HG02623 (cell line): ENCODE measurements around the gene LYRM4.

ENCODE experiments used
- ATAC-seq: cut with Tn5 transposase; IDR thresholded peaks from one replicate; pipeline ENCODE4 v1.9.1; 2021; ENCODE audit warnings: moderate library complexity; ENCODE audit not compliant: unreplicated experiment

Gene LYRM4

DNA sequence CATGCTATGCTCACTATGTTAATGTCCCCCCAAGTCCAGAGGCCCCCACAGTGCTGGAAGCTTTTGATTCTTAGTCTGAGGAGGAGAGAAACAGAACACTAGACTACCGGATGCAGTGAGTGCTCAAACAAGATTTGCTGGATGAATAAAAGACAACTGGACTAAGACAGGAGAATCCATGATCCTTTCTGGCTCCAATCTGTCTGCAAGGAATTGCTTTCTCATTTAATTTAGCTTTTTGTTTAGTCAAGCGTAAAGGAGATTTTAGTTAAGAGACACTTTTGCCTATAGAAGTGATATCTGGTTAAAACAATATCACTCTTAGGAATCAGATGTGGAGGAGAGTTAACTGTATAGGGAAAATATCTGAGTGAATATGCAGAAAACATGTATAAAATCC lies 13.5 kb downstream of the LYRM4 start:
- no peak for ATAC-seq

DNA sequence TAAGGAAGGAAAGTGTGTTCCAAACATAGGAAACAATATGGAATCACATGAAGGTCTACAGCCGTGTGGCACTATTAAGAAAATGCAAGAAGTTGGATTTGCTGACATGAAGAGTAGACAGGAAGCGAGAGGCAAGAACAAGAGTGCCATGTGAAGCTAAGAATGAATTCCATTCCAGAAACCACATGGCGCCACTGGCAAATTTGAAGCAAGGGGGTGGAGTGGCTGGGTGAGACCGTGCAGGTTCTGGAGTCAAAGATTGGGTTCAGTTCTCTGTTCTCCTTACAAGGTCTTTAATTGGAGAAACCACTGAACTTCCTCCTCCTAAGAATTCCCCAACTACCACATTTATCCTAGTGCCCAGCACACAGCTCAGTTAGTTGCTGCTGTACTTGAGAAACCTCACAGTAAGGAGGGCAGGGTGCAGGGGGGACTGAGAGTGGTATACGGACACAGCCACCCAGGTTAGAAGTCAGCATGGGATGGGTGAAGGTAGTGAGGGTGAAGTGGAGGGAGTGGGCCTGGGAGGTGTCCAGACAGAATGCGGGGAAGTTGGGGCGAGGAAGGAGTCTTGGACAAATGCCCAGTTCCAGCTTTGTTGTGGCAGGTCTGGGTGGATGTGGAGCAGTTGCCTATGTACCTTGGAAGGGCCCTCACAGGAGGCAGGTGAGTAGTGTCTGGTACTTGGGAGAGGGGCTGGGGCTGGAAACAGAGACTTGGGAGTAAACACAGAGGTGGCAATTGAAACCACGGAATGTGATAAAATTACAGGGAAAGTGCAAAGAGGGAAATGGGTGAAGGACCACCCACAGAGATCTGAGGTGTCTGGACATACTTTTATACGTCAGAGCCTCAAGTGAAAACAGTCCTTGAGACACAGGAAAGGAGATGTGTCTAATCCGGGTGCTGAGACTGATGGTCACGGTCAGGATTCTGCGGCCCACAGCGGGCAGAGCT lies 14.3 kb downstream of the LYRM4 start:
- no peak for ATAC-seq

DNA sequence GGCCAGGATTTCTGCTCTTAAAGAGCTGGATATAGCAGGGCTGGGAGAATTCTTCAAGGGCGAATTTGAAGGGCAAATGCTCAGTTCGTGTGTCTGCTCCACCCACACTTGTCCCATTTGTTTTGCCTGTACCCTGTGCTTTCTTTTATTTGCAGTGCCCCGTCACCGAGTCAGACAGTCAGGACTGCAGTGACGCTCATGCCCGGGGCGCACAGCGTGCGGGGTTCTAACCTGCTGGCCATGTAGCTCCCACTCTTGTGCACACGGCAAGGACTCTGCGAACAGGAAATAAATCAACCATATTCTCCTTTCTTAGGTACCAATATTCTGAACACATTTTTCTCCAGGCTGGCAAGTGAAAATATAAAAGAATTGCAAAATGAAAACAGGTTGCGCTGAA lies 17.7 kb downstream of the LYRM4 start:
- no peak for ATAC-seq

DNA sequence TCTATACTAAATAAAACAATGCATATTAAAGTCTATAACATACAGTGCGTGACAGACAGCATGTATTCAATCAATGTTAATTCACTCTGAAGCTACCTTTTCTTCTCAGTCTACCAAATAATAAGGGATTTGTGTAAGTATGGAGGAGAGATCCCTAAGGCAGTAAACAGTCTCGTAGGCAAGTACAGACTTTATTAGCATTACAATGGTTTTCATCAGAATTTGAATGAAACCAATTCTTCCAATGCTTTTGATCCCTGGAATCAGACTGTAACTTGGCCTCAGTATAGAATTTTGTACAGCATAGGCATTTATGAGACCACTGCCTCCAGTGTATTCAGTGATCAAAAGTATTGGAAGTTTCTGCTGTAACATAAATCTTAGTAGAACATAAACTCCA lies 19.5 kb downstream of the LYRM4 start:
- ATAC-seq: no peak

DNA sequence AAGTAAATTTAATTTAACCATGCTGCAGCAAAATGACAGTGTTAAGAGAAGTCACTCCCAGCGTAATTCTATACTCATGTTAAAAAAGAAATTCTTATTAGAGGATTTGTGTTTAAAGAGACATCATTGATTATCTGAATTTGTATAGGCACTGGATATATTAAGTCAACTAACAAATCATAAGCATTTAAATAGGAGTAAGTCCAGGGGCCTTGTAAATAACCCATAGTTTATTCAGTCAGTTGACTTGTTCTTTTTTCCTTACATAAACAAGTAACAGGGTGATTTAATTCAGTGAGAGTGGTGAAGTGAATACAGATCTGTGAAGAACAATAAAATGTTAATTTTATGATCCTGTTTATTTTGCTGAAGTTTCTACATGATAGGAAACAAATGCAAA lies 22.4 kb downstream of the LYRM4 start:
- ATAC-seq: no peak

DNA sequence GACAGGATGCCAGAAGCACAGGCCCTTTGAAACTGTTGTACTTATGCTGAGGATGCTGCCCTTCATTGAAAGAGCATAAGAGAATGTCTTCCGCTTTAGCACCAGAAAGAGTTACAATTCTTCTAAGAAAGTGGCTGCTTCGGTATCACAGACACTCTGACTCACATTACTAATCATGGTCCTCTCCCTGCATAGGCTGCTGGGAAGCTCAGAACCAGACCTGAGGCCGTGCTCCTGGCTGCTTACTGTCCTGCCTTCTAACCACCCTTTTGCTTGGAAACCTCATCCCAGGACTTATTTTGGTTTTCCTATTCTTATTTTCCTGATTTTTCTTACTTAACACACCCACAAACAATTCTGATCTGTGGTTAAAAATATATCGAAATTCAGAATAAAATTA lies 22.9 kb downstream of the LYRM4 start:
- ATAC-seq: no peak

DNA sequence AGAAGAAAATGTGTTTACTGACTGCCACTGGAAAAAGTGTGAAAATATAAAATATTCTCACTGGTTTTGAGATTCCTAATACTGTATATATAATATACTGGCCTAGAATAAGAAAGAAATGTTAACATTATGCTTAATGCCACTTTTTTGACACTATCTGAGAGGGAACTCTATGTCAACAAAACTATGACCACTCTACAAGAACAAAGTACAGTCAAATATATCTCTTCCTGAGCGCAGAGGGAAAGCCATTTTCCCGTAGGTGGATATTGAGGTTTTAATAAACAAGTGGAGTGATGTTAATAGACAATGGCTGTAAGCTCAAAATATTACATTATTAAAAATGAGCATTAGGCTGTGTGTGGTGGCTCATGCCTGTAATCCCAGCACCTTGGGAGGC lies 24.9 kb downstream of the LYRM4 start:
- ATAC-seq: no peak

DNA sequence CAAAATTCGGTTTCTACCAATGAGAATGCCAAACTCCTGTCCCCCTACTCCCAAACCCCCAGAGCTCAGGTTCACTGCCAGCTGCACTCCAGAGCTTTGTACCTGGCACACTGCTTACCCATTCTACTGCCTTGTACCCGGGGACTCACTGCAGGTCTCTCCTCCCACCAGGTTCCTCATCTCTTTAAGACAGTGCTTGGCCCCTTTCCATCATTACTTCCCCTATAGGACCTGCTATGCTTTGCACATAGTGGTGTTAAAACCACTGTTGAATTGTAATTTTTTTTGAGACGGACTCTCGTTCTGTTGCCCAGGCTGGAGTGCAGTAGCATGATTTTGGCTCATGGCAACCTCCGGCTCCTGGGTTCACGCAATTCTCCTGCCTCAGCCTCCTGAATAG lies 25.9 kb downstream of the LYRM4 start:
- ATAC-seq: no peak

DNA sequence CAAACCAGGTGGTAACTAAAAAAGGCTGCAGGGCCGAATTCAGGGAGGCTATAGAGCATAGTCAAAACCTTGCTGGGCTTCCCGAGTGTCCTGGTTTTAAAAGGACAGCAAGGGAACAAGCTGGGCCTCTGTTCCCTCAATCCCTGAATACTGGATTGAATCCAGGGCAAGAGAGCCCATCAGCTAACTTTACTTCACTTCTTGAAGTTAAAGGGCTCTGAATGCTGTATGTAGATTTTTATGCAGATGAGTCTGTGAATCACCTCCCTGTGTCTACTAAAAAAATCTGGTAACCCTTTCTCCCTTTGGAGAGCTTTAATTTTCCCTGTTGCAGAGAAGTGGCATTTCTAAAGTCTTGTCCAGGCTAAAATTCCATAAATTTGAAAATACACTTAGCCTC lies 29.5 kb downstream of the LYRM4 start:
- ATAC-seq: no peak

DNA sequence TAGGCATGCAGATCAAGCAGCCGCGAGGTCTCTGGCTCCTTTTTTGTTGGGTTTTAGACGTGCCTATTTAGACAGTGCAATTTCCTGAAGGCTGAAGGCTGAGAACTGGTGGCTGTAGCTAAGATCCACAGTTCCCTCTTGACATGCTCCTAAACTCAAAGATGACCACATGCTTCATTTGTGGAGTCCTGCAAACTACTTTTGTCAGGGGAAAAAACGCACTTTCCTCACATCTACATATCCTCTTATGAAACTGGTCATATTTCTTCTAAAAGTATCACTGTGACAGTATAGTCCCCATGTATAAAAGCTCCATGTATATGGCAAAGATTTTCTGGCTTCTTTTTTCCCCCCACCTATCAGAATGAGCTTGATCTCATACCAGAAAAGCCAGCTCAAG lies 30.7 kb downstream of the LYRM4 start:
- ATAC-seq: no peak

DNA sequence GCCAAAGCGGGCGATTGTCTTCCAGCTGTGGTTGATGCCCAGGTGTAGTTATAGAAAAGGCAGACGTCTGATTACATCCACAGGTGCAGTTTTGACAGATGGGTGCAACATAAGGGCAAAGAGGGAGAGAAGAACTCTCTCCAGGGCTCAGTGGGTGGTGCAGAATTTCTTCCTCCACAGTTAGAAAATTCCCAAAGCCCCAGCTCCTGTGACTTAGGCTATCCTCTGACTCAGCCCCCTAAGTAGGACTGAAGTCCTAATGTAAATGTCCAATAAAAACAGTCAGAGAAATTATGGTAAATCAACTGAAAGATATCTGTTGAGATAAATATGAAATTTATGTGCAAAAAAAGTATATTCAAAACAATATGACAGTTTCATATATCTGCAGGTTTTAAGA lies 31.4 kb downstream of the LYRM4 start:
- ATAC-seq: no peak

DNA sequence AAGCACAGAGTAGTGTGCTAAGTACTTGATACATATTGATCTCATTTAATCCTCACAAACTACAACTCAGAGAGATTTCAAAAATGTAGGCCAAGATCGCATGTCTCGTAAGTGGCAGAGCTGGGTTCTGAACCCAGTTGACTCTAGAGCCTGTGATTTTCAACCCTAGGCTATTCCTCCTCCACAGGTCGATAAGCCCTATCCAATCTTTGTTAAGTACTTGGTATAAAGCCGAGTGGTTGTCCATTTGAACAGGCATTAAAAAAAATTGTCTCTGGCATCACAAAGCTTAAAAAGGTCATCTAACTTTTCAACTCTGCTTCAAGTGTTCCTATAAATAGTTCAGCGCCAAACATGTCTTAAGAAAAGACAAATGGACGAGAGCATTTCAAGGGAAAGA lies 37.4 kb downstream of the LYRM4 start:
- ATAC-seq: no peak

DNA sequence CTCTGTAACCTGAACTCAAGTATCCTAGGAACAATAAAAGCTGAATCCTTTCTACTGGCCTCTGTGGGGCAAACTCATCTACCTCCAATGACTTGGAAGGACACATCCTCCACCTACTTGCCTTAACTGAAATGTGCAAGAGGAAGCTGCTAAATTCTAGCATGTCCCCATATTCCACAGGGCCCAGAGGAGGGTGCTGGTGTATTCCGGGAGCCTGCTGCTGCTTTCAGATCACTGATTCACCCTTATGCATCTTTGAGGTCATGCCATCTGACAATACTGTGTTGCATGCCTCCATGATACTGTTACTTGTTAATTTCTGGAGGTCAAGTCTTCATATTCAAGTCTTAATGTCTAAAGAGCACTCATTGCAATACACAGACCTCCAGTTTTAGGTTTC lies 40.3 kb downstream of the LYRM4 start:
- ATAC-seq: no peak

DNA sequence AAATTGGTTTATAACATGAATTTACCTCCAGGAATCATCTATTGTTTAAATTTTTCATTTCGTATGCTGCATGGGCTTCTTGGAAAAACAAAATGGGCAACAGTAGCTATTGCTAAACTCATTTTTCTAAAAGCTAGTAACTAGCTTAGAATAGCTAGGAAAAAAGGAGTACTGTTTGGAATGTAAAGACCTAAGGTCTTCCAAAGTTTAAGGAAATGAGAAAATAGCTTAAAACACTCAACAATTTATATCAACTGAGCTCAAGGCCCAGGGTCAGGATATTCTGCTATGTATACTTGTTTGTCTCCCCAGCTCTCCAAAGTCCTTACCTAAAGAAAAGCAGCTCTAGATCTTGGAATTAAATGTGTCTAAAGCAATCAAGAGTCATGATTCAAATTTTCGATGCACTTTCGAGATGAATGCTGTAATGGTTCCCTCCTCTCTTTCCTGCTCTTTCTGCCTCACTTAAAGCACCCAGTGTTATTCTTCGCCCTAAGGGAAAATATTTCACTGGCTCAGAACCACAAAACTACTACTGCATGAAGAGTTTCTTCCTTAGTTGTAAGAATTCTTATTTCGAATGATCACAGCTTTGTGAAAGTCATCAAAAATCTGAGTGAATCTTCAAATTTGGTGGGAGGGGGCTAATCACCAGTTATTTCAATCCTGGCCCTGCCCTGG lies 41.6 kb downstream of the LYRM4 start:
- no peak for ATAC-seq

DNA sequence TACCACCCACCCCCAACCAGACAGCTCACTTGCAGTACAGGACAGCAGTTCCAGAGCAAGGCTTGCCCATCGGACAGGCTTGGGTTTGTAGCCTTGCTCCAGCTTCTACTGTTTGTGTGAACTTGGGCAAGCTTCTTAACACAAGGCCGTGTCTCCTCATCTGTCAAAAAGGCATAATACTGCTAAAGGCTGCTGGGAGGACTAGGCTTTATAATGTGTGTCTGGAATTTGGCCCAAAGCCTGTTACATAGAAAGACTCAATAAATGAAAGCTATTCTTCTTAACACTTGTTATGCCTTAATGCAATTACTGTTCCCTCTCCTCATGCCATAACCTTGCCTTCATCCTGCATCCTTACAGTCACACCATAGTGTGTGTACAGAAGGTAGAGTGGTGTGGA lies 43.4 kb downstream of the LYRM4 start:
- no peak for ATAC-seq

DNA sequence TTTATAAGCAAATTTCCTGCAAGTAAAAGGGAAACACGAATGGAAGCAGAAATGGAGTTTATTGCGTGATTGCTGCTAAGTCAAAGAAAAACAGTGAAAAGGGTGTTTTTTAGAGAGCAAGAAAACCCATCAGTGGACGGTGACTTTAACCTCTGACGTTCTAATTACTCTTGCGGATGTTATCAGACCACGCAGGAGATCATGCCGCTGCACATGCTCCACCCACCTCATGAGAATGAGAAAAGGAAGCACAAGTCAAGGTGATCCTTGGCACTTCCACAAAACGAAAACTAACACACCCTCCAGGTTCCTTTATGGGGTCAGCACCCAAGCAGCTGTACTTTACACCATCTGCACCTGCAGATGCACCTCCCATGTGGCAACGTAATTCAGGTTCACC lies 45.0 kb downstream of the LYRM4 start:
- ATAC-seq: no peak

DNA sequence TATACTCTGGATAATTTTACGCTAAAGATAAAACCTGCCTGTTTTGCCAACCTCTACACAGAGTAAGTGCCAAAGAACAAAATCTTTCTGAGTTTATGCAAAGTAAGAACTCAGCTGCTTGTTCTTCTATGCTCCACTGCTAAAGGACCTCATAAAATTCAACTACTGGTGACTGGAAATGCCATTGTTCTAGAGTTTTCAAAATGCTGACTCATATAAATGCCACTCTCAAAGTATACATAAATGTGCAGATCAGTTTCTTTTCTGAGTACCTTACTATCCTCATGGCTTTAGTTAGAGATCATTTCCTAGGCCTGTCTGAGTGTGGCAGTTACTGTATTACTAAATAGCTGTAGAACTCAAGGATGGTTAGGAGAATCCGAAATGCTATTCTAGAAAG lies 45.6 kb downstream of the LYRM4 start:
- ATAC-seq: no peak

DNA sequence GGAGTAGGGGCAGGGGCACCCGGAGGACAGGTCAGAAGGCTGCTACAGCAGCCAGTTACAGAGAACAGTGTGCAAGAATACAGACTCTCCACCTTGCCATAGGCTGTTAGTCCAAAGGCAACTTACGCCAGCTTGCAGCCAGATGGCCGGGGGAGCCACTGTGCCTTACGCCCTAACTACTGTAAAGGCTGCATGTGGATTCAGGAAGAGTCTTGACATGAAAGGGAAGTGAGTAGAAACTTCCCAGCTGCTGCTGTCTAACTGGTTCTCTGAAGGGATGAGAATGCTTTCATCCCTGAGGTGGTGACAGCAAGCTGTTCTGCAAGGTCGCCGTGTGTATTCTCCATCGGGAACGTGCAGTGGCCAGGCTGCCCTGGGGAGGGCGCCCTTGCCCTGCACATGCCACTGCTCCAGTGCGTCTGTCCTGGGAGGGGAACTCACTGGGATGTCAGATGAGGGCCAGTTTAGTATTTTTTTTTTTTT lies 46.1 kb downstream of the LYRM4 start:
- no peak for ATAC-seq

DNA sequence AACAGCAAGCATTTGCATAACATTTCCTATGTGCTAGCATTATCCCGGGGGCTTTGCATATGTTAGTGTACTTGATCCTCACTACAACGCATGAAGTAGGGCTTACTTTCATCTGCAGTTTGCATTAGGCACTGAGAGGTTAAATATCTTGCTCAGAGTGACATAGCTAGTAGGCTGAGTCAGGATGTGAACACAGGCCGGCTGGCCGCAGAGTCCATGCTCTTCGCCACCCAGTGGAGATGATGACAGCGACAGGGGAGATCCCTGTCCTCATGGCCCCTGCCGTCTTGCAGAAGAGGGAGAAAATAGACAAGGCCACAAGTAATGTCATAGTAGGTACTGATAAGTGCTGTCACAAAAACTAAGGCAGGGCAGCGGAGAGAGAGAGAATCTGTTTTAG lies 46.9 kb downstream of the LYRM4 start:
- ATAC-seq: no peak

DNA sequence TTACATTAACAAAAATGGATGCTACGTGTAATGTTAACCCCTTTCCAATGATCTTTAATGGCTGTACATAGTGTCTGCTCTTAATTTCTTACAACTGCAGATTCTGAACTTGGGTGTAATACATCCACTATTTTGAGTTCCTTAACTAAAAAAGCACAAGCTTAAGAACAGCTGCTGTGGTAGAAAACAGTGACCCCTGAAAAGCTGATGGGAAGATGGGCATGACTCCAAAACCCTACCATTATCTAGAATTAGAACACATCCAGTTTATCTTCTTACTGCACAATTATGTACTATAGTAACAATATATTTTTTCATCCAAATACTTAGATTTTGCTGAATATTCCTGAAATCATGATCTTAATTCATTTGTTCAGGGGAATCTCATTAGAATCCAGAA lies 49.3 kb downstream of the LYRM4 start:
- no peak for ATAC-seq

DNA sequence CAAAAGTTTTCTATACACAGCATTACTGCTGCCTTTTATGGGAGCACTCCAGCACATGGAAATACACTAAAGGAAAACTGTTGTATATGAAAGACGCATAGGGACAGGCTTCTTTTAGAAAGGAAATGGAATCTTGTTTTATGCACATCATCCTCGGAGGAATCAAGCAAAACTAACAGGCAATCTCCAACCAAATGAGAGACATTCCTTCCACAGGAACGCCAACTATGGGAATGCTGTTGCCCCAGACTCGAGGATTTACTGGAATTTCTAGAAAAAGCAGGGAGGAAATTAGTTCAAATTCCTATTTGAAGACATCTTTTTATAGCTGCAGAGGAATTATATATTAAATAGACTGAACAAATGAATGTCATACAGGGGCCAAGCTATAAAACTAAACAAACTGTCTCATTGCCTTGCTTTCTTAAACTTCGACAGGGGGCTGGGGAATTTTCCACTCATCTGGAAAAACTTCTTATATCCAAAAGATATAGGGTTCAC lies 52.2 kb downstream of the LYRM4 start:
- ATAC-seq: no peak

DNA sequence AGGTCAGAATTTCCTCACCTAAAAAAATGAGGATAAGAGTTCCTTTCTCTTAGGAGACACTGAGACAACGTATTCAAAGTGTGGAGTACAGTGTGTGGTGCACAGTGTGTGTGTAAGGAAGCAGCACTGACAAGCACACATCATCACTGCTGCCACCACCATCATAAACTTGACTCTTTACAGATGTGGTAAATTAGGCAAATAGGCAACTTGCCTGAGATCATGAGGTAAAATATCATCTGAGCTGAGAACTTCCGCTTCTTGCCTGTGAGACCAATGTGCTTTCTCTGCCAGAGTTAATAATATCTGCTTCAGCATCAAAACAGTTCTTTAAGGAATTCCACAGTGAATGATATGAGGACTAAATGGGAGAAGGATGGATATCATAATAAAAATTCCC lies 52.7 kb downstream of the LYRM4 start:
- no peak for ATAC-seq
